Nephron (organoid): ENCODE results near the gene PTPRN2.

Experiments
- H3K27ac Mint-ChIP-seq, 3 experiments: 2 replicates each; pipeline ENCODE4 v1.8.0; 2020; ENCODE audit warnings: mixed read lengths in 3 of 3, mild to moderate bottlenecking in 2 of 3, moderate library complexity in 1 of 3
- H3K27me3 Mint-ChIP-seq: 2 replicates; pipeline ENCODE4 v1.8.0; 2021; ENCODE audit warnings: low read depth, mild to moderate bottlenecking, moderate library complexity, mixed read lengths
- H3K36me3 Mint-ChIP-seq: 2 replicates; pipeline ENCODE4 v1.8.0; 2020; ENCODE audit warnings: low read depth, mixed read lengths
- H3K4me1 Mint-ChIP-seq: 2 replicates; pipeline ENCODE4 v1.8.0; 2020; ENCODE audit warnings: mixed read lengths
- H3K4me3 Mint-ChIP-seq, 3 experiments: 2 replicates each; pipeline ENCODE4 v1.8.0; 2020; ENCODE audit warnings: mild to moderate bottlenecking in 3 of 3, mixed read lengths in 3 of 3, moderate library complexity in 2 of 3
- H3K9me3 Mint-ChIP-seq: 2 replicates; pipeline ENCODE4 v1.8.0; 2020; ENCODE audit warnings: mixed read lengths
- TF ChIP-seq, protein P1 (sequence below), 3 experiments: fragments of 200-600 bp; sonication (generic); IDR thresholded peaks; one replicate each; pipeline ENCODE4 v1.5.0; 2021; ENCODE audit warnings: antibody characterized with exemption in 3 of 3; ENCODE audit not compliant: unreplicated experiment in 3 of 3

Gene PTPRN2

DNA sequence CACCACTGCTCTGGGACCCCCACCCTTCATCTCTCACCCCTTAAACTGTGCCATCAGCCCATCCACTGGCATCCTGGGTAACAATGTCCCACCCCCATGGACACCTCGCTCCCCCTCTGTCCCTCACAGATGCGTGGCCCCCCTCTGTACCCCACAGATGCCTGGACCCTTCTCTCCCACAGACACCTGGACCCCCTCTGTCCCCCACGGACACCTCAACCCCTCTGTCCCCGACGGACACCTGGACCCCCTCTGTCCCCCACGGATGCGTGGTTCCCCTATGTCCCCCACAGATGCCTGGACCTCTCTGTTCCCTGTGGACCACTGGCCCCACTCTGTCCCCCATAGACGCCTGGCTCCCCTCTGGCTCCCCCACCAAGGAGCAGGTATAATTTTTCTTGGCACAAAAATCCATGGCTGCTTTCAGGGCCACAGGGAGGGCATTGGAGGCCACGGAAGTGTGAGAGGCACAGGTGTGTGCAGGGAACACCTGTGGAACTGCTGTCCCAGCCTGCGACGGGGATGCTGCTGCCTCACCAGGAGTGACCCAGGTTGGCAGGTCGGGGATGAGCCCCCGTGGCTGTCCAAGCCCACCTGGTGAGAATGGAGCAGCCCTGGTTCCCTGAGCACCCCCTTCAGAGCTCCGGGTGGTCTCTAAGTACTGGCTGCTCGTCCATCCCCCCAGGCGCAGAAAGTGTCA, 193.5 kb downstream of the PTPRN2 start:
- Mint-ChIP-seq H3K4me1 (peaks cover 12% of the 10 kb centered on the region), H3K4me3 (no peak overlapping the region), H3K9me3 (peaks cover 9% of the 10 kb centered on the region), H3K27me3 (peaks cover 15% of the 10 kb centered on the region), H3K27ac (no peak overlapping the region), H3K36me3 (no peaks in the 10 kb centered on the region)
- TF ChIP-seq, protein P1, sequence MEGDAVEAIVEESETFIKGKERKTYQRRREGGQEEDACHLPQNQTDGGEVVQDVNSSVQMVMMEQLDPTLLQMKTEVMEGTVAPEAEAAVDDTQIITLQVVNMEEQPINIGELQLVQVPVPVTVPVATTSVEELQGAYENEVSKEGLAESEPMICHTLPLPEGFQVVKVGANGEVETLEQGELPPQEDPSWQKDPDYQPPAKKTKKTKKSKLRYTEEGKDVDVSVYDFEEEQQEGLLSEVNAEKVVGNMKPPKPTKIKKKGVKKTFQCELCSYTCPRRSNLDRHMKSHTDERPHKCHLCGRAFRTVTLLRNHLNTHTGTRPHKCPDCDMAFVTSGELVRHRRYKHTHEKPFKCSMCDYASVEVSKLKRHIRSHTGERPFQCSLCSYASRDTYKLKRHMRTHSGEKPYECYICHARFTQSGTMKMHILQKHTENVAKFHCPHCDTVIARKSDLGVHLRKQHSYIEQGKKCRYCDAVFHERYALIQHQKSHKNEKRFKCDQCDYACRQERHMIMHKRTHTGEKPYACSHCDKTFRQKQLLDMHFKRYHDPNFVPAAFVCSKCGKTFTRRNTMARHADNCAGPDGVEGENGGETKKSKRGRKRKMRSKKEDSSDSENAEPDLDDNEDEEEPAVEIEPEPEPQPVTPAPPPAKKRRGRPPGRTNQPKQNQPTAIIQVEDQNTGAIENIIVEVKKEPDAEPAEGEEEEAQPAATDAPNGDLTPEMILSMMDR (IDR thresholded peaks at IDR 0.05; ENCODE audit: unreplicated experiment in 3 of 3): no peak

DNA sequence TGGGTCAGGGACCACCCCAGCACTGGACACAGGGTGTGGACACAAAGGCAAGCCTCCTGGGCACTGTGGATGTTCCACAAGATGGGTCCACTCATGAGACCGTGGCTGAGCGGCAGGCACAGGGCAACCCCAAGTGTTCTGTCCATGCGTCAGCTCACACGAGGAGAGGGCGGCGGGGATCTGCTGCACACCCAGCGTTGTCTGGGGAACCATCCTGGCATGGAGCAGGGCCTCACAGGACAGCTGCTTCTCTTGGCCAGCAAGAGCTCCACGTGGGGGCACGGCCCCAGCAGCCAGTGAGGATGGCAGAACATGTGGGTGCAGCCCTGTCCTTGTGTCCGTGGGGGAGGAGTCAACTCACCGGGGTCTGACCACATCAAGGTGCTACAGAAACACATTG, 195.4 kb downstream of the PTPRN2 start:
- Mint-ChIP-seq H3K4me3 (no peak overlapping the region), H3K9me3 (no peaks in the 10 kb centered on the region), H3K4me1 (peaks cover 18% of the 10 kb centered on the region), H3K27ac (no peak overlapping the region), H3K36me3 (no peaks in the 10 kb centered on the region), H3K27me3 (peaks cover 25% of the 10 kb centered on the region)
- TF ChIP-seq, protein P1 (IDR thresholded peaks at IDR 0.05; ENCODE audit: unreplicated experiment in 3 of 3): no peak

DNA sequence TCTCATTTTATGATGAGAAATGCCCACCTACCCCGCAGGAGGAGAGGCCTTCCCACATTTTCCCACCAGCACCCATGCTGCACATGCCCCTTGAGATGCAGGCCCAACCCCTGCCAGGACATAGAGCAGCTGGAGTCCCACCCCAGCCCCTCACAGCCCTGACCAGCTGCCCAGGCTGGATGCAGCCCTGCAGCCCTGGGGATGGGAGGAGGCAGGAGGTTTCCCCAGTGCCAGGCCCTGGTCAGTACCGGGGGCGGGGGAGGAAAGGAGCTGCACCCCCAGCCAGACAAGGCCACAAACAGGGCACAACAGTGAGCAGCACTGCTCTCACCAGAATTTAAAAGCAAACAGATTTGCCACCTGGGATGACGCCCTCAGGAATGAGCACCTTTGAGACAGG, 196.1 kb downstream of the PTPRN2 start:
- no peak overlapping the region for H3K4me3 Mint-ChIP-seq
- H3K4me1 Mint-ChIP-seq: peaks cover 11% of the 10 kb centered on the region
- TF ChIP-seq, protein P1 (IDR thresholded peaks at IDR 0.05; ENCODE audit: unreplicated experiment in 3 of 3): no peak
- no peaks in the 10 kb centered on the region for H3K9me3 Mint-ChIP-seq
- H3K36me3 Mint-ChIP-seq: no peaks in the 10 kb centered on the region
- peaks cover 27% of the 10 kb centered on the region for H3K27me3 Mint-ChIP-seq
- no peak overlapping the region for H3K27ac Mint-ChIP-seq

DNA sequence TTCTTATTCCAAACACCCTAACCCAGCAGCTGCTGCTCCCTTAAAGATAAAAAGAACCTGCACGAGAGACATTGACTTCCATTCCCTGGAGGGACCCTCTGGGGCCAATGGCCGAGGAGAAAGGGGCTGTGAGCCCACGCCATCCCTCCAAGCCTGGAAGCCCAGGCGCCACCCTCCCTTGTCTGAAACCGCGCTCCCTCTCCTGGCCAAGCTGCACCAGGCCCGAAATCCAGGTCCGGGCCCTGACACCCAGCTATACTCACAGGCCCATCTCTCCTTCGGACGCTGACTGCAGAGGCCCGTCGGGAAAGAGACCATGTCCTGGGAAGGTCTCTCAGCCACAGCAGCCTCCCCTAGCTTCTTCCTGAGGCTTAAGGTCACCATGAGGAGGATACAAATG, 196.5 kb downstream of the PTPRN2 start:
- no peaks in the 10 kb centered on the region for H3K9me3 Mint-ChIP-seq
- peaks cover 7% of the 10 kb centered on the region for H3K4me1 Mint-ChIP-seq

DNA sequence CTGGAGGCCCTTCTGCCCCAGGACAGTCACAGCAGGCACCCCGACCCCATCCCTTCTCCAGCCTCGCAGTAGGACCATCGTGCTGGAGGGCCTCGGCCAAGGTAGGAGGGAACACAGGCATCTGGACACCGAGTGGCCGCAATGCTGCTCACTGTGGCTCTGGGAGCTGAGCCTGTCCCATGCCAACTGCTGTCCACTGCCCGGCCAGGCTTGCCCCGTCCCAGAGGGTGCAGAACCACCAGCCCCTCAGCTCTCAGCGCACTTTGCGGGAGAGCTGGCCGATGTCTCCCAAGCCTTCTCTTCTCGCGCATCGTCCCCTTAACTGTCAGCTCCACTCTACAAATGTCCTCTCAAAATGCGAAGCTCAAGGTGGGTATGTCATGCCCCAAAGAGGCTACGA, 197.2 kb downstream of the PTPRN2 start:
- H3K4me1 Mint-ChIP-seq: peaks cover 6% of the 10 kb centered on the region
- H3K27ac Mint-ChIP-seq: no peak overlapping the region
- peaks cover 27% of the 10 kb centered on the region for H3K27me3 Mint-ChIP-seq
- H3K36me3 Mint-ChIP-seq: no peaks in the 10 kb centered on the region
- H3K4me3 Mint-ChIP-seq: no peak overlapping the region
- H3K9me3 Mint-ChIP-seq: no peaks in the 10 kb centered on the region
- TF ChIP-seq, protein P1 (IDR thresholded peaks at IDR 0.05; ENCODE audit: unreplicated experiment in 3 of 3): no peak

More for the DNA sequence above, 196.5 kb downstream of the PTPRN2 start:
- TF ChIP-seq, protein P1 (IDR thresholded peaks at IDR 0.05; ENCODE audit: unreplicated experiment in 3 of 3): no peak
- Mint-ChIP-seq H3K4me3 (no peak overlapping the region), H3K36me3 (no peaks in the 10 kb centered on the region), H3K27ac (no peak overlapping the region), H3K27me3 (peaks cover 27% of the 10 kb centered on the region)
